IPS-11a (cell line): ENCODE data around the gene MAN2A1.

Source experiments
- H3K4me3 ChIP-seq: one replicate; pipeline ENCODE4 v1.5.1; 2013; ENCODE audit warnings: low read depth, low read length, control low read depth

The MAN2A1 gene

DNA sequence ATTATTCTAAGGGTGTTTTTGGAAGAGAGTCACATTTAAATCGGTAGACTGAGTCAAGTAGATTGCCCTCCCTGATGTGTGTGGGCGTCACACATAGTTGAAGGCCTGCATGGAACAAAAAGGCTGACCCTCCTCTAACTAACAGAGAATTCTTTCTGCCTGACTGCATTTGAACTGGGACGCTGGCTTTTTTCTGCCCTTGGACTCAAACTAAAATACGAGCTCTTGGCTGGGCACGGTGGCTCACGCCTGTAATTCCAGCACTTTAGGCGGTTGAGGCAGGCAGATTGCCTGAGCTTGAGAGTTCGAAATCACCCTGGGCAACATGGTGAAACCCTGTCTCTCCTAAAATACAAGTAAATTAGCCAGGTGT, 209.4 kb downstream of the MAN2A1 start:
- H3K4me3 ChIP-seq: no peak overlapping the region

DNA sequence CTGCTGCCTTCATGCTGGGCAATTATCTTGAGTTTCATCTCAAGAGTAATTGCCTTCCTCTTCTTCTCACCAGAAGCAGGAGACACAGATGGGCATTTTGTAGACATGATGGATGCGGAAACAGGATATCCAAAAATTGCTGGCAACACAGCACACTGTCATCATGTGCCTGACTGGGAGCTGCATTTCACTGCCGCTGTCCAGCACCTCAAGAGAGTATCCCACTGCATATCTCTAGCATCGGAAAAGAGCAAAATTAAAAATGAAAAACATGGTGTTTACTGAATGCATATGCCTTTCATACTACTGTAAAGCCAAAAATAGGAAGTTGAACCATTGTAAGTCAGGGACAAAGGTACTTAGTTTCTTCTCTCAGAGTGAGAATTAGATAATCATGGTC, 210.7 kb downstream of the MAN2A1 start:
- H3K4me3 ChIP-seq: no peak overlapping the region

DNA sequence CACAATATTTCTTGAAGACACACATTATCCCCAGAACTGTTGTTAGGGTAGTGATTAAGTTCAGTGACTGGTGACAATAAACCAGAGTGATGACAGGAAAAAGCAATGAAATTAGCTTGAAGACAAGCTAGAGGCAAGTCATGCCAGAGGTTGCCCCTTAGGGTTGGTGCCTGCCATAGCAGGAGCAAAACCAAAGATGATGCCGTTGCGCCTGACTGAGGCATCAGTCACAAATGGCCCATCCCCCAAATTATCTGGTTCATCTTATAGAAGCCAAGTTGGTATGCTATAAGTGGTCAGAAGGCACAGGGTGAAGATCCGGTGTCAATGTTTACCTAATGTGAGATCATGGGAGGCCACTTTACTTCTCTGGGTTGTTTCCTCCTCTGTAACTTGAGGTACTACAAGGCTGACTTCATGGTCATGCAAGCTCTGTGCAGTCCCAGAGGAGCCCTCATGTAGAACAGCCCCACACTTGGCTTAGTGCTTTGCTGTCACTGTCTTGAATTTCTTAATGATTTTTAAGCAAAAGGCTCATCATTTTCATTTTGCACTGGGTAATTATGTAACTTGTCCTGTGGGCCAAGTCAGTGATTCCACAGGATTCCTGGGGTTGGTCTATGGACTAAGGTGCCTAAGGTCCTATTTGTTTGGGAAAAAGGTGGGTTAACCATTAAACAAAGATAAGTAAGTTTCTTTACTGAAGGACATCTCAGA, 211.3 kb downstream of the MAN2A1 start:
- no peak overlapping the region for H3K4me3 ChIP-seq

DNA sequence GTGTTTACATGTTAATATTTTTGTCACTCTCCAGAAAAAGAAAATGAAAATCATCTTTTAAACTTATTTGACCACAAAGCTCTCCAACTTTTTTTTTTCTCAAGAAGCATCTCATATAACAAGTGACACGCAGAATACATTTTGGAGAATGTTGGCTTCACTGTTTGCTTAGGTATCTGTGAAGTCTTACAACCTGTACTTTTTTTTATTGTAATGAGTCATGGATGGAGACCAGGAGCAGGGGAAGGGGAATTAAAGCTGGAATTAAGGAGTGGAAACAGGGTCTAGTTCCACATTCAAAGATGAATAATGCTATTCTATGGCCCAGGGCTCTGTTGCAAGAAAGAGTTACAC, 211.9 kb downstream of the MAN2A1 start:
- no peak overlapping the region for H3K4me3 ChIP-seq

DNA sequence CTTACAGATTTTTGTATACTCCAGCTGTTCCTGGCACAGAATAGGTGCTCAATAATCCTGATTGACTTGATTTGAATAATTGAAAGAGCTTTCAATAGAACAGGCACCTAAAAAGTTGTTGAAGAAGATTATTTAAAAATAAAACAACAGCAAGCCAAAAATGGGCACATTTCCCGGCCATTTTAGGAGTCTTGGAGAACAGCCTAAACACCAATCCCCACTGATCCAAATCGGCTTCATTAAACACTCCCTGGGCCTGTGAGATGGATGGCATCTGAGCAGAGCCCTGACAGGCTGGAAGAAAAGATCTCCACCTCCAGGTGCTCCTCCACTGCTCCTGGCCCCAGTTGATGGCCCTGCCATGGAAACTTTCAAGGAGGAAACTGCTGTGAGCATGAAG, 213.3 kb downstream of the MAN2A1 start:
- H3K4me3 ChIP-seq: no peak overlapping the region

DNA sequence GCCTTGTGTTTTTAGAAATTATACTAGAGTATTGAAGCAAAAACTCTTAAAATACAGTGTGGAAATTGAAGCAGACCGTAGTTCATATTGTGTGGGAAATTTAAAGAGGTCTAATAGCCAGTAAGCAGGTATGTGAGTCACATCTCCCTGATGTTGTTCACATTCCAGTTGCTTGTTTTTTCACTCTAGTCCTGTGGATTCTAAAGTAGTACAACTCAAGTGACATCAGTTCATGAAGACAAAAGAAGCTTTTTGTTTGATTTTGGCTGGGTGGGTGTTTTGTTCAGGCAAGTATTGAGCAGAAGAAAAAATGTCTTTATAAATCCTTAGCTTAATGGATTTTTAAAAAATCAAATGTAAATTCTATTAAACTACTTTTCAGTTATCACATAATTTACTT, 216.2 kb downstream of the MAN2A1 start:
- H3K4me3 ChIP-seq: no peak overlapping the region

DNA sequence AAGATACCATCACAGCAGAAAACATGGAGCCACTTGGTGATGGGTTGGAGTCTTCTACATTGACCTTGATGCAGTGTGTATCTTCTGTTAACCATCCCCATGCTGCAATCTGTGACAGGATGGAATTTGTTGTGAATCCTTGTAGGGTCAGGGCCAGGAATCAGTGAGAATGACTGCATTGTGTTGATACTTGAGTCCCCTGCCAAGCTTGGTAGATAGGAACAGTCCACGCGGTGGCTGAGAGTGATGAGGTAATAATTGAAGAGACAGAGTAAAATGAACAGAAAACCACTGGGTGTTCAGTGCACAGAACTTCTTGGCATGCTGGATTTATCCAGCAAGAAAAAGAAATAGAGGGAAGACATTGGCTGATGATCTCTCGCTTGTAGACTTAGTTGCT, 217.5 kb downstream of the MAN2A1 start:
- H3K4me3 ChIP-seq: no peak overlapping the region

DNA sequence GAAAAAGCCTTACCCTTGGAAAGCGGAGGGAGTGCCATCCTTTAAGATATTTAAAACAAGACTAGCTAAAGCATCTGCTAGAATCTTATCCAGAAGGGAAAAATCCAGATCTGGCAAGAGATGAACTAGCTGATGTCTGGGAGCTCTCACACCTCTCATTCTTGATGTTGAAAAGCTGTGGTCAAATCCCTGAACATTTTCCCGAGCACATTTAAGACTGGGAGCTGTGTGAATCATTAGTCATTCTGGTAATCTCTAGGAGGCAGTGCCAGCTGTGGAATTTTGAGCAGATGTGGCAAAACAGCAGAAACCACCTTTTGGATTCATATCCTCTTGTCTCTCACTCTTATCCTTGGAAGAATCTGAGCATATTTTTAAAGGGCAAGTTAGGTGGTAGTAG, 218.0 kb downstream of the MAN2A1 start:
- H3K4me3 ChIP-seq: no peak overlapping the region

DNA sequence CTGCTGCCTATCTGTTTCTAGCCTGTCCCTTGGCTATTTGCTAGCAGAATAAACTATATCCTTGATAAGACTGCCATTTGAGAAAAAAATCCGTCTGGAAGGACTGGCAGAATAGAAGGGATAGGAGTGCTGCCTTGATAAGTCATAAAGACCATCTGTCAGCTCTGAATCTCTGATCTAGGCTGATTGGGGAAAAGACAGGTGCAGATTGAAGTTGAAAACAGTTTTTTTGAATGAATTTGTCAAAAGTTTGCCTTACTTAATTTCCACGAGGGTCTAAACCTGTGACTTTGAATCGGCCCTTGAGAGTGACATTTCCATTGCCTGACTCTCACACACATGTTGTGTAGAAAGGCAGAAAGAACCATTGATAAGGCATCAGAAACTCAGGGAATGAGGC, 218.6 kb downstream of the MAN2A1 start:
- no peak overlapping the region for H3K4me3 ChIP-seq

DNA sequence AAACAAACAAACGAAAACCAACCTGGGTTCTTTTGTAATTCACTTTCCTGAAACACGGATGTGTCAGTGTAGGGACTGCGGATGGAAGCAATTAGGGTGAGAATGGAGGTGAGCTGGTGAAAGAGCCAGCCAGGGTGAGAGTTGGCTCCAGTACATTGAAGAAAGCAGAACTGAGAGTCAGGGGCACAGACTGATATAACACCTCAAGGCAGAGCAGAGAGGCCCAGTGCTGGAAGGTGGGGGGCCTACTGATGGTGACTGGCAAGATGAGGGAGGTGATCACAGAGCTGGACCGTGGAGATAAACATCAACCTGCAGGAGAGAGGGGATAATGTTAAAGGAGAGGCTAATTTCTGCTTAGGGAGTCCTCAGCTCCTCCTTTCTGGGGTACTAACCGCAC, 221.1 kb downstream of the MAN2A1 start:
- H3K4me3 ChIP-seq: no peak overlapping the region

DNA sequence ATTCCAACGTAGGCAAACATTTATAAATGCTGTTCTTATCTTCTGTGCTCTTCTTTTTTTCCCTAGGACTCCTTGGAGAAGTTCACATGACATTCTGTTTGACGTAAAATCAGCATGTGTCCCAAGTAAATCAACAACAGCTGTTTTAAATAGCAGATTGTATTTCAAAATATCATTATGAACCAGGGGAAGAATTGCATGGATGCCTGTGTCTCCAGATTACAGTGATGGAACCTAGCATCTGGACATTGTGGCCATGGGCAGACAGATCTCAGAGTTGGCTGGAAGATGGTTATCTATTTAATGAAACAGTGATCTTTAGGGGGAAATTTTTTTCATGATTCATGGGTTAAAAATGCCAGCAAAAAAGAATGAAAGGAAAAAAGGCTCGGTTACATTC, 222.0 kb downstream of the MAN2A1 start:
- H3K4me3 ChIP-seq: no peak overlapping the region

DNA sequence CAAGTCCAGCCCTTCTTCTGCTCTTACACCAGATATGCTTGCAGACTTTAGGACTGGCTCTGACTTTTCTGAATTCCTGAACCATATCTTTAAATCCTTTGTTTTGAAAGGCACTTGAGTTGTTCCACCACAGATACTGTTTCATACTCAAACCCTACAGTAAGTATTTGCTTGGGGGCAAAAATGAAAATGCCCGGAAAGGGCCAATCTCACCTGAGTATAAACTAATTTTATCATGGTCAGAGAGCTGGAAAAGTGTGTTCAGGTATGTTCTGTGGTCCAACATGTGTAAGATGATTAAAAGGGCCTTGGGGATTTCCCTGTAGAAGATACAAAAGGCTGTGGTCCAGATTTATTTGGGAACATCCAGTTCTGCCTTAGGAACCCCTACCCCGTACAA, 225.2 kb downstream of the MAN2A1 start:
- no peak overlapping the region for H3K4me3 ChIP-seq

DNA sequence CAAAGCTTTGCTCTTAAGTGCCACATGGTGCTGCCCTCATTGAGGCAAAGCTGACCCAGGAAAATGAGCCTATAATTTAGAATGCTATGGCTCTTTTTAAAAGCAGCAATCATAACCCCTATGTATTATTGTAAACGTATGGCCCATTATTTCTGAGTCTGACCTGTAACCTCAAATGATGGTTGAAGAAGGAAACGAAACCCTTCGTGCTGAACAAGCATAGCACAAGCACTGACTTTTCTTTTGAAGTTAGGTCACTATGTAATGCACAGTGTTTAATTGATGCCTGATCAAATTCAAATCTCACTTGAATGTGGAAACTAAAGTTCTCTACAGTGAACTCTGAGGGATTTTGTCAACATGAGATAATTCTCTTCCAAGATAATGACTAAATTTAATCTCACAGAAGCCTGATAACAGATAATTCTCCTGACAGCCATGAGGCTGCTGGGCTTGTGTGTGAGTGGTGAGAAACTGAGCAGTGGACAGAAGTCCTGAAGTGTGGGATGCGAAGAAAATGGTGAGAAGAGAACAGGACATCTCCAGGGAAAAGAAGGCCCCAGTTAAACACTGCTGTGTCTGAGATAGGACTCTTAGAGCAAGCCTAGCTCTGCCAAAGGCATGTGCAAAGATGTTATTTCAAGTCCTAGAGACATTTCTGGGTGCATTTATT, 226.9 kb downstream of the MAN2A1 start:
- H3K4me3 ChIP-seq: no peak overlapping the region
